ENCODE data around the gene ANXA10. TPM values are rescaled to one million over a fixed set of nuclear protein-coding genes. Genes with fewer than 3 reads are reported as not detected.

ANXA10 gene
- total and polyA plus RNA-seq, 2 of the 8 experiments (the other 6 are each of a cell fraction or from before 2014, with no cell fraction given): not detected

GRCh38 chr4:168188754-168189153 lies 96.4 kb downstream of the ANXA10 start:
- no peak overlapping the region for H3K9ac ChIP-seq (replicated peaks in 1 of 4; ENCODE audit: extremely low read depth in 1 of 4, low read depth in 3 of 4, low read length in 3 of 4)
- H3K9me3 ChIP-seq (ENCODE audit: insufficient read depth in 2 of 2, low read depth in 1 of 2, low read length in 1 of 2): no peaks in the 10 kb centered on the region
- no peak overlapping the region for H3K14ac ChIP-seq (ENCODE audit: insufficient read length)
- H3K18ac ChIP-seq (ENCODE audit: extremely low read depth, low read length): no peak overlapping the region
- ChIA-PET CTCF (ENCODE audit: partially characterized antibody) (no interaction called here), POLR2A (ENCODE audit: partially characterized antibody) (no interaction called here)
- H2BK5ac ChIP-seq (ENCODE audit: low read depth, low read length): no peak overlapping the region
- H3K4me3 ChIP-seq (ENCODE audit: extremely low read depth in 1 of 4, insufficient read depth in 2 of 4, low read depth in 3 of 4, low read length in 4 of 4): no peak overlapping the region
- no peak overlapping the region for H3K23ac ChIP-seq (ENCODE audit: insufficient read length)
- no peak overlapping the region for H4K5ac ChIP-seq (ENCODE audit: insufficient read length, low read depth, low read length)
- no peak overlapping the region for H3K56ac ChIP-seq (replicated peaks; ENCODE audit: insufficient read length, low read depth, low read length)
- FAIRE-seq (no peak), DNase-seq (ENCODE audit: low read depth in 1 of 2, low spot score in 2 of 2) (no peak)
- no peaks in the 10 kb centered on the region for H3K23me2 ChIP-seq (ENCODE audit: low read depth, low read length)
- no peak for TF ChIP-seq ATF3 (IDR thresholded peaks at IDR 0.05; ENCODE audit: insufficient read depth, low read depth, low read length)
- no peak for TF ChIP-seq KDM5A (IDR thresholded peaks at IDR 0.05; ENCODE audit: low read length)
- TF ChIP-seq CHD2 (IDR thresholded peaks at IDR 0.05; ENCODE audit: low read length): no peak
- no peak for TF ChIP-seq TEAD4 (IDR thresholded peaks at IDR 0.05; ENCODE audit: low read depth, low read length)
- no peak for TF ChIP-seq POLR2AphosphoS5 (IDR thresholded peaks at IDR 0.05; ENCODE audit: low read depth, low read length)
- TF ChIP-seq CHD1 (IDR thresholded peaks at IDR 0.05; ENCODE audit: low read depth, low read length): no peak
- no peak for TF ChIP-seq BACH1 (IDR thresholded peaks at IDR 0.05; ENCODE audit: low read length)
- TF ChIP-seq CBX5 (IDR thresholded peaks at IDR 0.05; ENCODE audit: low read depth, low read length): no peak
- TF ChIP-seq SP1 (IDR thresholded peaks at IDR 0.05; ENCODE audit: low read depth, low read length): no peak
- H3K36me3 ChIP-seq (ENCODE audit: control insufficient read depth in 2 of 4, insufficient read depth in 4 of 4, low read length in 3 of 4): no peaks in the 10 kb centered on the region
- no peak overlapping the region for H4K8ac ChIP-seq (ENCODE audit: extremely low read depth, insufficient read depth, low read length)
- no peak overlapping the region for H3K27ac ChIP-seq (ENCODE audit: low read depth, low read length)
- H4K20me1 ChIP-seq (replicated peaks in 1 of 2; ENCODE audit: control insufficient read depth in 1 of 2, insufficient read depth in 2 of 2, low read length in 2 of 2): no peaks in the 10 kb centered on the region
- H2AK5ac ChIP-seq (ENCODE audit: low read depth, low read length): no peak overlapping the region
- H2BK12ac ChIP-seq (ENCODE audit: low read depth, low read length): no peak overlapping the region
- H2BK15ac ChIP-seq (ENCODE audit: low read length): no peak overlapping the region
- no peak overlapping the region for H3K4me2 ChIP-seq (ENCODE audit: insufficient read depth in 1 of 2, low read depth in 2 of 2, low read length in 2 of 2)
- H4K91ac ChIP-seq (replicated peaks; ENCODE audit: insufficient read length, low read length): no peak overlapping the region
- no peak overlapping the region for H2AFZ ChIP-seq (ENCODE audit: low read length)
- no peak overlapping the region for H2BK20ac ChIP-seq (ENCODE audit: low read length)
- WGBS, 2 experiments (ENCODE audit: extremely low coverage in 1 of 2, insufficient coverage in 1 of 2, insufficient read length in 1 of 2, insufficient replicate concordance in 2 of 2, low coverage in 1 of 2, low lambda C conversion rate in 2 of 2, missing lambda C conversion rate in 1 of 2): 83% methylated on average over 1 of the region's 1 CpG; no CpG with 5 or more reads in 1 of the 2 experiments
- H3K79me2 ChIP-seq (ENCODE audit: control insufficient read depth in 1 of 2, insufficient read depth in 2 of 2, low read length in 2 of 2): no peaks in the 10 kb centered on the region
- no peak overlapping the region for H2BK120ac ChIP-seq (replicated peaks; ENCODE audit: low read depth, low read length)
- no peak overlapping the region for H3K4ac ChIP-seq (replicated peaks; ENCODE audit: insufficient read length, low read depth, low read length)
- H3K79me1 ChIP-seq (ENCODE audit: low read depth, low read length): no peaks in the 10 kb centered on the region
- H3K4me1 ChIP-seq (replicated peaks in 1 of 4; ENCODE audit: control insufficient read depth in 3 of 4, insufficient read depth in 4 of 4, low read length in 3 of 4): no peaks in the 10 kb centered on the region
- H3K27me3 ChIP-seq (replicated peaks in 1 of 4; ENCODE audit: control insufficient read depth in 3 of 4, extremely low read depth in 1 of 4, insufficient read depth in 3 of 4, low read length in 3 of 4): no peaks in the 10 kb centered on the region

Data from H1 (cell line).